Stimulated activated CD8-positive, alpha-beta memory T cell treated with anti-CD3 and anti-CD28 coated beads, Interleukin-7, amount 100 ng/mL, for 24 hours (primary cell): ENCODE measurements around the gene UNC5C.

ENCODE experiments used
- DNase-seq: peaks from one replicate; pipeline ENCODE4 v3.0.0-alpha.2; 2020; ENCODE audit warnings: low read depth

The UNC5C gene

DNA sequence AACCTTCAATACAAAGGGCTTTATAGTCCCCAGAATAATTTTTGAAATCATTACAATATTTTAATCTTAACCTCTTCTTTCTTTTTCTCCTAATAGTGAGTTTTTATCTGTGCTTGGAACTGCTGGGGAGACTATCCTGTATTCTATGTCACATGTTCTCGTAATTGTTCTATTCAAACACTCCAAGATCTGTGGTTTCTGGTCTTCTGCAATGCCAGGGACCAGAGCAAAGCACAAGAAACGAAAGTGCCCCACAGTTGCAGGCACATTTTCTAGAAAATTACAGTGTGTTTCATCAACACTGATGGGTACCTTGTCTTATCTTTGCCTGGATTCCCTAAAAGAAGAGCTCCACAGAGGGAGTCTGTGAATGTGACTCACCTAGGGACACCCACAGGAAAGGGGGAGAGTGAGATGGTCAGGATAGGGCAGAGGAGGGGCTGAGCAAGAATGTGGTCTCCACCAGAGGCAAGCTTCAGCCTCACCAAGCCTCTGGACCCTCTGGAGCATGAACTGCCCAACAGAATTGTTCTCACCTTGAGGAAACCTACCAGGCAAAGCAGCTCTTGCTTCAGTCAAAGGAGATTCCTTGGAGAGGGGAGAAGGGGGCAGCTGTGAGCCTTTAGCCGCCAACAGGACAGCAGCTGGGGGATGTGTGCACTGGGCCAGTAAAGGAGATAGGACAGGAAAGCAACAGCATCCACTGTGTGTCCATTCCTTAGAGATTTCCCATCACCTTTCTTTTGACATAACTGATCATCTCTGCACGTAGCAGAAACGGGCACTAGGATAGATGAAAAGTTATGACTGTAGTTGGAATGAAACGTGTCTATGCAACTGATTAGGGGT lies 25.9 kb downstream of the UNC5C start:
- no peak for DNase-seq

DNA sequence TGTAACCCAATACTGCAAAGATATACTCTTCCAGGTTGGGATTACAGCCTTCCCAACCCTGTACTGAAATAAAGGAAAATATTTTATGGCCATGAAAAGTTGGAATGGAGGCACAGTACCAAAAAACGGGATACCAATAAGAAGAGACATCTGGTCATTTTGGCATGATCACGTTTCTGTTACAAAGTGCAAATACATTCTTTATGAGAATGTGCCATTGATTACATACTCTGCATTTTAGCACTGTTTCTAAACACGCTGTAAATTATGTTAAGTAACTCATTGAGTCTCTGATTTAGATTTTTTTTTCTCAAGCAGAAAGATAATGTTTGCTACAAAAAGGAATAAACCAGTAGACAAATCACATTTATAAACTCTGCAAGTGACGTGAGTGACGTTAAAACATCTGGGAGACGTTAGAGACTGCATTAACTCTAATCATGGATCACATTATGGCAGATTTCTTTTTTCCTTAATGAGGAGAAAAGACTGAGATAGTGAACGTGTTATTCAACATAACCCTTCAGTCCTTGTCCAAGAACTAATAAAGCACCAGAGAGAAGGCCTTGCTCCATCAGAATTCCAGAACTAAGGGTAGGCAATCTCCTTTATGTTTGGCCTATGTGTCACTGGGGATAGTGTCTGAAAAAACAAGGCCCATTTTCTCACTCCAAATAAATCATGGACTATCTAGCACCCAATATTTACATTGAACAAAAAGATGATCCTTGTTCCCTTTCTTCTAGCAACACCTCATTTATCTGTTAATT lies 31.0 kb downstream of the UNC5C start:
- DNase-seq, result no peak

- no peak for DNase-seq
These were observed 32.2 kb downstream of the UNC5C start for GRCh38 chr4:95516528-95517017.

DNA sequence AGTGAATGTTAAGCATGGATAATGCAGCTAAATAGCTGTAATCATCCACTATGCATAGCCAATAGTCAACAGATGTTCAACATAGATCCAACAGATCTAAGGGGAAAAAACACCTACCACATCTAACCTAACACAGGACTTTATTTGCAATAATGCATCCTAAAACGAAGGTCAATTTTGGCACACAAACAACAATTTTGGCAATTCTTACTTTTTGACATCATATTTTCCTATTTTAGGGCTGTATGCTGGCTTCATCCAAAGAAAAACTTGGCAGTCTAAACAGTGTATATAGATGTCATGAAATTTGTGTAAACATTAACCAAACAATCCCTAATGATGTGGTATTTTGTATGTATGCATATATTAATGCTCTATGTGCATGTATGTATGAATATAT lies 33.2 kb downstream of the UNC5C start:
- DNase-seq, result no peak

- DNase-seq, result no peak
These were observed 35.8 kb downstream of the UNC5C start for GRCh38 chr4:95513022-95513421.

DNA sequence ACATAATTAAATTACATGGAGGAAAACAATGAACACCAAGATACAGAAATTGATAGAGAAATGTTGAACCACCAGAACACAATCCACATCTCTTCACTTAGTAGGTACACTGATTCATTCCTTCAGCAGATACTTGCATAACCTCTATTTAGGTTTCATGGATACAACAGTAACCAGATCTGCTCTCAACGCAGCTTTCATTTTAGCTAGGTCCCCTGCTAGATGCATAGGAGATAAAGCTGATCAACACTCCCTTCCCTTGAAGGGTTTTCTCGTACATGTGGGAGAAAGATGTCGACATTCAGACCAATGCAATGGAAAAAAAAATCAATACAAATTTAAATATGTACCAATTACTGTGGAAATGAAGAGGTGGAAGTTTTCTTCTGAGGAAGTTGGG lies 37.3 kb downstream of the UNC5C start:
- no peak for DNase-seq

DNA sequence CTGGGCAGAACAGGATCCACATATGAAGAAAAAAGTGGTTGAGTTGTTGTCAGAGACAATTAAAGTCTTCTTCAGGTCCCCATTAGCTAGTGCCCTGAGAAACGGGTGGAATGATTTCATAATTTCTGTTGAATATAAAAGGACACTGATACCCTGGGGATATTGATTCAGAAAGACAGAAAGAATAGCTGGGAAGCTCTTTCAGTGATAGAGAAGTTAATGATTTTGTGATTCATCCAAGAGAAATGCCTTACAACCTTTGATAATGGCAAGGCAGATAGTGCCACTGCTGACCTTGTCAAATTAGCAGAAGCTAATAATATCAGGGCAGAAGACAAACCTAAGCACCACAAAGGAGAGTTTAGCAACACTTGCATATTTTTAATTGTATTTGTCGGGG lies 37.9 kb downstream of the UNC5C start:
- no peak for DNase-seq

- no peak for DNase-seq
These were observed 38.6 kb downstream of the UNC5C start for GRCh38 chr4:95510145-95510544.

- no peak for DNase-seq
These were observed 40.4 kb downstream of the UNC5C start for GRCh38 chr4:95508421-95508820.

DNA sequence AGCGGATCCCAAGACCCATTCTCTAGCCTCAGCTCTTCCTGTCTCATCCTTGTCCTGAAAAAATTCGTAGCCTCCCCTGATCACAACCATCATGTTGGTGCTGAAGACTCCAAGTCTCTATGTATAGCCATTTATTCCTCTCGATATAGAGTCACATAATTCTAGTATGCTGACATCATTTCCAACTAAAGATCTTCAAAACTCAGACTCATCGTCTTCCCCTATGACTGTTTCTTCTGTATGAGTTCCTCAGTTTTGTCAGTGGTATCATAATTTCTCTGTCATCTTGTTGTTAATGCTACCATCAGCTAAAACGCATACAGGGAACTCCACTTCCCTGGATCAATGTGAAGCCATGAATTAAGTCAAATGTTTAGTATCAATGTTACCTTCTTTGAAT lies 41.2 kb downstream of the UNC5C start:
- no peak for DNase-seq

DNA sequence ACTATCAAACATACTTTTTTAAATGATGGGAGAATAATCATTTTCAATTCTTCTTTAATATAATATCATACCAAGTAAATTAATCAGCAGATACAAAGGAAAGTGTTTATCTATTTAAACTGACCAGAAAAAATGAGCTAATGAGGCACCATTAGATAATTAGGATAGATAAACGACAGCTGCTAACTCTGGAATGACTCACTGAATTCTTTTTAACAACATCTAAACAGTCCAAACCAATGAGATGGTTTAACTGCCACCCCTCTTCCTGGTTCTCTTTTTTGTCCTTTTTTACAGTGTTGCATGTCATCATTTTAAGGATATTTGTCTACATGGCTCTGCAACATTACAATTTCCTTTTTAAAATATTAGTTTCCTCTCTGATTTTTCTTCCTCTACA lies 41.6 kb downstream of the UNC5C start:
- no peak for DNase-seq

GRCh38 chr4:95506264-95506663 lies 42.5 kb downstream of the UNC5C start:
- DNase-seq, result no peak

GRCh38 chr4:95505799-95506198 lies 43.0 kb downstream of the UNC5C start:
- DNase-seq, result no peak

GRCh38 chr4:95505151-95505550 lies 43.6 kb downstream of the UNC5C start:
- no peak for DNase-seq

- DNase-seq, result no peak
These were observed 44.3 kb downstream of the UNC5C start for GRCh38 chr4:95504501-95504900.

- DNase-seq, result no peak
These were observed 48.4 kb downstream of the UNC5C start for GRCh38 chr4:95500361-95500760.

- DNase-seq, result no peak
These were observed 49.5 kb downstream of the UNC5C start for GRCh38 chr4:95499291-95499696.

DNA sequence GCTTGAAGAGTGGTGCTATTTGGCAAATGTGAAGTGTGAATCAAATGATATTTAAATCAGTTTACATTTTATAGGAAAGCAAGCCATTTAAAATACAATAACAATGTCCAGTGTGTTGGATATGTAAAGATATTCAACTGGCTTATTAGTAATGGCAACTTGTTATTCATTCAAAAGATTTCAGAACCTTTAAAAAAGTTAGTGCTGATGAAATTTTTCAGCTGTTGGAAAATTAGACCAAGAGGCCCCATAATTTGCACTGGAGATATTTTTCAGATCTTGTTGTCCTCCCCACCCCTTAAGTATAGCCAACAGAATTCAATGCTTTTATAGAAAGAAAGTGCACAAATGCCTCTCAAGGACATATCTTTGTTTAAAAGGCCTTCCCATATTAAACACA lies 54.6 kb downstream of the UNC5C start:
- DNase-seq, result no peak

DNA sequence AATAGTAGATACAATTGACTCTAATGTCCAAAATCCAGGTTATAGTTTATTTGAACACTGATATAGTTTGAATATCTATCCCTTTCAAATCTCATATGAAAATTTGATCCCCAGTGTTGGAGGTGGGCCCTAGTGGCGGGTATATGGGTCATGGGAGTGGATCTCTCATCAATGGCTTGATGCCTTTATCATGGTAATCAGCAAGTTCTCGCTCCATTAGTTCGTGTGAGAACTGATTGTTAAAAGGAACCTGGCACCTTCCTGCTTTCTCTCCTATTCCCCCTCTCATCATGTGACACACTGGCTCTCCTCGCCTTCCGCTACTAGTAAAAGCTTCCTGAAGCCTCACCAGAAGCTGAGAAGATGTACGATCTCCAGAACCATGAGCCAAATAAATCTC lies 70.1 kb downstream of the UNC5C start:
- no peak for DNase-seq

- no peak for DNase-seq
These were observed 72.7 kb downstream of the UNC5C start for GRCh38 chr4:95476121-95476520.

DNA sequence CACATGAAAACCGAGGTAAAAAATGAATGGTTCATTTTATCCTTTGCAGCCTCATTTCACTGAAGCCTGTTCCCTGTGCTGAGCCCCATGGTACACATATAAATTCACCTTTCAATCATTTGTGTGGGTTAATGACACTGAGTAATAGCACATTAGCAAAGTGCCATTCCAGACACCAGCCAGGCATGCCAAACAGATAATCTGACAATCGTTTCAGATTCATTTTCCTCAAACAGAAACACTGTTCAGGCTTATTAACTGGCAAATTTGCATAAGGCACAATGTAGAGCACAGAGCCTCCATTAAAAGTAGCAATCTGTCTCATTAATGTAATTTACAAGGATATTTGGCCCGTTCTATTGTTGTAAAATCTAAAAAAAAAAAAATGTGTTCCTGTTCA lies 76.2 kb downstream of the UNC5C start:
- no peak for DNase-seq

GRCh38 chr4:95470622-95471021 lies 78.2 kb downstream of the UNC5C start:
- no peak for DNase-seq

DNA sequence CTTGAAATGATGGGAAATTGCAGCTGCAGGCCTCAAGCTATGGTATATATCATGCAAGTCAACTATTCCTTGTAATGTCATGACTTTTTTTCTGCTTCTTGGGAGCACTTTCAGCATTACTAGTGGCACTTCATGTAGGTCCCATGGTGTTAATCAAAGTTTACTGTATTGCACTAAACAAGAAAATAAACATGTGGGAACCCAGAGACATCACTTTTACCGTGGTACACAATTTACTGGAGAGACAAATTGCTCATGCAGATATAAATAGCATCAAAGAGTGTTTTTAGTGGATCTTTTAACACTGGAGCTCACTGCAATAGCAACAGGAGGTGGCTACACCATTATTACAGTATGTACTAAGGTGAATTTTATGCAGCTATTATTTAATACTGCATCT lies 79.2 kb downstream of the UNC5C start:
- no peak for DNase-seq
